PC-9 (cell line): ENCODE data around the gene RPL31. TPM values are rescaled to one million over a fixed set of nuclear protein-coding genes. Genes with fewer than 3 reads are reported as not detected.

Source experiments
- BruUV-seq: library from RNA; stranded (reverse); fragments of 400-500 nt; replicated peaks from 2 replicates; lab custom pipeline; 2021; lab: Mats Ljungman, UMichigan
- CTCF ChIA-PET: fragments of 300-600 bp; sonication (Branson Sonifier 250); formaldehyde crosslinking; loops from one replicate; lab custom pipeline; 2022; ENCODE audit warnings: antibody characterized with exemption; lab: Charles Lee
- POLR2A ChIA-PET: fragments of 300-600 bp; sonication (Branson Sonifier 250); formaldehyde crosslinking; loops from one replicate; lab custom pipeline; 2022; ENCODE audit warnings: antibody characterized with exemption; ENCODE audit not compliant: unreplicated experiment; lab: Charles Lee
- DNase-seq, 2 experiments: peaks; one replicate each; pipeline versions ENCODE4 v3.0.0 to v3.0.0-alpha.2; 2015 to 2022; ENCODE audit warnings: mixed read lengths in 1 of 2
- H2AFZ ChIP-seq: fragments of 200-600 bp; sonication (generic); 2 replicates; pipeline ENCODE4 v1.8.1; 2017; ENCODE audit warnings: antibody characterized with exemption
- H3F3A ChIP-seq: fragments of 200-600 bp; sonication (generic); 2 replicates; pipeline ENCODE4 v1.8.1; 2017; ENCODE audit warnings: antibody characterized with exemption, mild to moderate bottlenecking, low read depth; ENCODE audit not compliant: insufficient read depth
- H3K27ac ChIP-seq: fragments of 200-600 bp; sonication (generic); 2 replicates; pipeline ENCODE4 v1.6.1; 2016; ENCODE audit warnings: mixed run types
- H3K27me3 ChIP-seq: fragments of 200-600 bp; sonication (generic); 2 replicates; pipeline ENCODE4 v1.6.1; 2016; ENCODE audit warnings: low read depth, mixed run types; ENCODE audit not compliant: insufficient read depth
- H3K36me3 ChIP-seq: fragments of 200-600 bp; sonication (generic); 2 replicates; pipeline ENCODE4 v1.6.1; 2016; ENCODE audit warnings: low read depth, mixed run types
- H3K4me1 ChIP-seq: fragments of 200-600 bp; sonication (generic); replicated peaks from 2 replicates; pipeline ENCODE4 v1.6.1; 2016; ENCODE audit warnings: mixed run types; ENCODE audit not compliant: insufficient read depth
- H3K4me2 ChIP-seq: fragments of 200-600 bp; sonication (generic); 2 replicates; pipeline ENCODE4 v1.6.1; 2017; ENCODE audit warnings: mixed run types
- H3K4me3 ChIP-seq: fragments of 200-600 bp; sonication (generic); 2 replicates; pipeline ENCODE4 v1.6.1; 2016; ENCODE audit warnings: mixed run types
- H3K79me2 ChIP-seq: fragments of 200-600 bp; sonication (generic); 2 replicates; pipeline ENCODE4 v1.6.1; 2017; ENCODE audit warnings: low read depth, mixed run types
- H3K9me2 ChIP-seq: fragments of 200-600 bp; sonication (generic); 2 replicates; pipeline ENCODE4 v1.8.1; 2017; ENCODE audit warnings: mild to moderate bottlenecking; ENCODE audit not compliant: insufficient read depth
- H3K9me3 ChIP-seq: fragments of 200-600 bp; sonication (generic); 2 replicates; pipeline ENCODE4 v1.8.1; 2016; ENCODE audit warnings: low read depth; ENCODE audit not compliant: insufficient read depth
- H4K20me1 ChIP-seq: fragments of 200-600 bp; sonication (generic); 2 replicates; pipeline ENCODE4 v1.8.1; 2017; ENCODE audit not compliant: insufficient read depth
- EZH2 ChIP-seq: fragments of 200-600 bp; sonication (generic); IDR thresholded peaks from 2 replicates; pipeline ENCODE4 v1.8.0; 2017; ENCODE audit warnings: antibody characterized with exemption, low read depth
- intact Hi-C: fragments of 100-400 bp; cut with micrococcal nuclease; formaldehyde crosslinking; loops from one replicate; pipeline ENCODE4 v1.10.0; 2022; ENCODE audit not compliant: unreplicated experiment
- total RNA-seq: library from RNA; stranded (reverse); gene quantifications from 2 replicates; pipeline ENCODE4 v1.2.3, GENCODE V29; 2021
- TF ChIP-seq, protein P1 (sequence below): fragments of 200-600 bp; sonication (generic); conservative IDR thresholded peaks from 2 replicates; pipeline ENCODE4 v1.6.1; 2017; ENCODE audit warnings: mixed run types, antibody characterized with exemption, mild to moderate bottlenecking, moderate library complexity

RPL31 gene
- total RNA-seq, 1 experiment from 2014 or later, result 1,251 TPM

DNA sequence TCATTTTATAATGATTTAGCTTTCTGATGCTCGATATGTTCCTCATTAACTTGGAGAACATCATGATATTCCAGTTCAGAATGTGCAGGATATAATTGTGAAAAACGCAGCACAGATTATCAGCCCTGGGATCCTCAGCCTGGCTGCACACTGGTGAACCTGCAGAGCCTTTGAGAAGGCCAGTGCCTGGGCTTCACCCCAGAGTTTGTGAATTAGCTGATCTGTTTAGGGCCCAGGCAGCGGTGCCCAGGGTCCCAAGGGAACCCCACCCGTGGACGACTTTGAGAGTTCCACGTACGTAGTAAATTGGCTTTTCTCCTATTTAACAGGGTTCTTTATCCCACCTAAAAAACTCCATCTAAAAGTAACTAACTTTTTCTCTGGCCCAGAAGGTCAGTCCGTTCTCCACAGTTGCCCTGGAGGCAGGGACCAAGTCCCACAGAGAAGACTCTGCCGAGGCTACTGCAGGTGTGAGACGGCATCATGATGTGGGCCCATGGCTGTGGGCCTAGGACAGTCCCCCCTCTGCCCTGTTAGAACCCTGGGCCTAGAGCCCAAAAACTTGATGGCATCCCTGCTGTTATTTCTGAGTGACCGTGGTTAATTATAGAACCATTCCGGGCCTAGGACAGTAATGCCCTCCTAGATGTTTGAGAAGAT is 39.6 kb upstream of the RPL31 start:
- Histone ChIP-seq H3K4me3 (no peak overlapping the region), H3K9me2 (no peaks in the 10 kb centered on the region), H3K27ac (no peak overlapping the region), H3K36me3 (peaks cover 24% of the 10 kb centered on the region), H3K79me2 (no peaks in the 10 kb centered on the region), H3K9me3 (no peaks in the 10 kb centered on the region), H2AFZ (no peak overlapping the region), H3K4me1 (peaks cover 18% of the 10 kb centered on the region; the same call in 1 of the 2 replicates), H3K4me2 (no peak overlapping the region), H4K20me1 (no peaks in the 10 kb centered on the region), H3F3A (peaks cover 24% of the 10 kb centered on the region), H3K27me3 (no peaks in the 10 kb centered on the region)
- DNase-seq, result no peak
- BruUV-seq, result no TSS peak
- no peak for TF ChIP-seq EZH2
- intact Hi-C loops, result no loop called here
- POLR2A ChIA-PET, result no interaction called here
- CTCF ChIA-PET, result no interaction called here

DNA sequence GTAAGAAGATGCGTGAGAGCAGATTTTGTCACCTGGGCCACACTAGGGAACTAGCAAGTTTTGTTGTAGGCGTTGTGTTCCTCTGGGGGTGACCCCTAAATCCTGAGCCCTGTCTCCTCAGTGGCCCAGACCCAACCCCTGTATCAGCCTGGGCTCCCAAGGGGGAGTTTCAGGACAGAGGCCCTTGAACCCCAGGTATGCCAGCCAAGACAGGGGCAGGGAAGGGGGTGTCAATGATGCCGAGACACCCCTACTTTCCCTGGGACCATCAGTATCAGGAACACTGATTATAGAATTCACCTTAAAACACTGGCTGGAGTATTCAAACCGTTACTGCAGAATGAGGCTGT is 39.1 kb upstream of the RPL31 start:
- no peaks in the 10 kb centered on the region for H4K20me1 ChIP-seq
- no peak overlapping the region for H3K27ac ChIP-seq
- ChIA-PET CTCF (no interaction called here), POLR2A (no interaction called here)
- H3K79me2 ChIP-seq, result no peaks in the 10 kb centered on the region
- no peak for DNase-seq
- TF ChIP-seq EZH2, result no peak
- TF ChIP-seq, protein P1, sequence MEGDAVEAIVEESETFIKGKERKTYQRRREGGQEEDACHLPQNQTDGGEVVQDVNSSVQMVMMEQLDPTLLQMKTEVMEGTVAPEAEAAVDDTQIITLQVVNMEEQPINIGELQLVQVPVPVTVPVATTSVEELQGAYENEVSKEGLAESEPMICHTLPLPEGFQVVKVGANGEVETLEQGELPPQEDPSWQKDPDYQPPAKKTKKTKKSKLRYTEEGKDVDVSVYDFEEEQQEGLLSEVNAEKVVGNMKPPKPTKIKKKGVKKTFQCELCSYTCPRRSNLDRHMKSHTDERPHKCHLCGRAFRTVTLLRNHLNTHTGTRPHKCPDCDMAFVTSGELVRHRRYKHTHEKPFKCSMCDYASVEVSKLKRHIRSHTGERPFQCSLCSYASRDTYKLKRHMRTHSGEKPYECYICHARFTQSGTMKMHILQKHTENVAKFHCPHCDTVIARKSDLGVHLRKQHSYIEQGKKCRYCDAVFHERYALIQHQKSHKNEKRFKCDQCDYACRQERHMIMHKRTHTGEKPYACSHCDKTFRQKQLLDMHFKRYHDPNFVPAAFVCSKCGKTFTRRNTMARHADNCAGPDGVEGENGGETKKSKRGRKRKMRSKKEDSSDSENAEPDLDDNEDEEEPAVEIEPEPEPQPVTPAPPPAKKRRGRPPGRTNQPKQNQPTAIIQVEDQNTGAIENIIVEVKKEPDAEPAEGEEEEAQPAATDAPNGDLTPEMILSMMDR, result no peak
- no peak overlapping the region for H3K4me2 ChIP-seq
- H3K36me3 ChIP-seq, result peaks cover 24% of the 10 kb centered on the region
- no peaks in the 10 kb centered on the region for H3K9me2 ChIP-seq
- H3F3A ChIP-seq, result peaks cover 24% of the 10 kb centered on the region
- H3K27me3 ChIP-seq, result no peaks in the 10 kb centered on the region
- H3K4me1 ChIP-seq, result peaks cover 18% of the 10 kb centered on the region; the same call in 1 of the 2 replicates
- no peak overlapping the region for H3K4me3 ChIP-seq
- BruUV-seq, result no TSS peak
- no peaks in the 10 kb centered on the region for H3K9me3 ChIP-seq
- intact Hi-C loops, result no loop called here
- no peak overlapping the region for H2AFZ ChIP-seq

DNA sequence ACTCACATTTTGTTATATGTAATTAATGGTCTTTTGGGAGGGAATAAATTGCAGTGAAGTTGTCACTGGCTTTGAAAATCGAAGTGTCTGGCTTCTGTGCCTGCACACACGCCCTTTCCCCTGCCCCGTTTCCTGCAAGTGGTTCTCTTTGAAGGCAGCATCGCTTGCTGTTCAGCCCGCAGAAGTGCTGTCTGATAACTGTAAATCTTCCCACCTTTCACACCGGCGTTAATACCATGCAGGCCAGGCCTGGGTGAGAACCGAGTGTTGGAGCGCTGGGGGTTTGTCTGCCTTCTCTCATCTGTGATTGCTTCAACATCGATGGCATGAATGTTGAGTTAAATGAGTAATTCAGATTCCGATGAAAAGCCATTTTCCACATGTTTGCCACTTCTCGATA is 37.9 kb upstream of the RPL31 start:
- CTCF ChIA-PET, result no interaction called here
- H3K4me1 ChIP-seq, result peaks cover 9% of the 10 kb centered on the region; the same call in 1 of the 2 replicates
- H3K9me3 ChIP-seq, result no peaks in the 10 kb centered on the region
- H4K20me1 ChIP-seq, result no peaks in the 10 kb centered on the region
- no peaks in the 10 kb centered on the region for H3K9me2 ChIP-seq
- H2AFZ ChIP-seq, result no peak overlapping the region
- POLR2A ChIA-PET, result no interaction called here
- BruUV-seq, result no TSS peak
- DNase-seq, result no peak
- no peak overlapping the region for H3K4me3 ChIP-seq
- TF ChIP-seq, protein P1, result no peak
- TF ChIP-seq EZH2, result no peak
- H3K27ac ChIP-seq, result no peak overlapping the region
- peaks cover 24% of the 10 kb centered on the region for H3K36me3 ChIP-seq
- intact Hi-C loops, result no loop called here
- no peak overlapping the region for H3K4me2 ChIP-seq
- no peaks in the 10 kb centered on the region for H3K79me2 ChIP-seq
- H3K27me3 ChIP-seq, result no peaks in the 10 kb centered on the region
- H3F3A ChIP-seq, result peaks cover 13% of the 10 kb centered on the region

DNA sequence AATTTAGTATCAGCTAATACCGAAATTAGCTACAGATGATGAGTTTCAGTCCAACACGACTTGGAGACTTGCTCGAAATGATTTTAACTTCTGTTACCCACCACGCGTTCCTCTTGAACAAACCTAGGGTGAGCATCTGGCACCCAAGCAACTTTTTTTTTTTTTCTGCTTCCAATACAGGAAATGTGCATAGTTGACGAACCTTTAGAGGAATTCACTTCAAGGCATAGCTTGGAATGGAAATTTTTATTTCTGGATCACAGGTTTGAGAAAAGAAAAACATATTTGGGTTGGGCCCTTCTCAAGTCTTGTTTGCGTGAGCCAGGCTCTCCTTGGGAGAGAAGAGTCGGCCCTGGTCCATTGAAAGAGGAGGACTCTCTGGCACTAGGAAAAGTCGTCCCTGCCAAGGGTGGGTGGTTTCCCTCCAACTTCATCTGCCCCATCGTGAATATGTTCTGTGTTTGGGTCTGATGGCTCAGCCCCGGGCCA is 37.4 kb upstream of the RPL31 start:
- CTCF ChIA-PET, result no interaction called here

More for the DNA sequence above, 37.4 kb upstream of the RPL31 start:
- peaks cover 24% of the 10 kb centered on the region for H3K36me3 ChIP-seq
- H3K4me3 ChIP-seq, result no peak overlapping the region
- peaks cover 4% of the 10 kb centered on the region; the same call in 1 of the 2 replicates for H3K4me1 ChIP-seq
- no peak for DNase-seq
- peaks cover 8% of the 10 kb centered on the region for H3F3A ChIP-seq
- no peak overlapping the region for H2AFZ ChIP-seq
- intact Hi-C loops, result no loop called here
- H3K79me2 ChIP-seq, result no peaks in the 10 kb centered on the region
- H3K27me3 ChIP-seq, result no peaks in the 10 kb centered on the region
- no peaks in the 10 kb centered on the region for H3K9me3 ChIP-seq
- BruUV-seq, result no TSS peak
- no peak for TF ChIP-seq EZH2
- TF ChIP-seq, protein P1, result no peak
- no peaks in the 10 kb centered on the region for H4K20me1 ChIP-seq
- no peak overlapping the region for H3K27ac ChIP-seq
- no peaks in the 10 kb centered on the region for H3K9me2 ChIP-seq
- no peak overlapping the region for H3K4me2 ChIP-seq
- POLR2A ChIA-PET, result no interaction called here
